Liver (tissue), 3 donors: ENCODE measurements around the gene THSD4.

ENCODE experiments used
- CTCF ChIP-seq: fragments of 150-350 bp; IDR thresholded peaks from 2 replicates; pipeline ENCODE4 v1.5.1; 2017; ENCODE audit warnings: improper control_type of control experiment, low read depth, low read length; ENCODE audit not compliant: missing input control
- RAD21 ChIP-seq, 2 donors: IDR thresholded peaks; 2 replicates each; pipeline ENCODE4 v1.6.1; 2016; ENCODE audit warnings: antibody characterized with exemption in 2 of 2, mild to moderate bottlenecking in 2 of 2
- REST ChIP-seq: IDR thresholded peaks from 2 replicates; pipeline ENCODE4 v1.6.1; 2016; ENCODE audit warnings: antibody characterized with exemption, mild to moderate bottlenecking
- donor health status: healthy.
- donor health status: healthy.

- TF ChIP-seq REST (no peak), RAD21 (IDR thresholded peaks at IDR 0.05) (no peak), CTCF (no peak)
Observed at GRCh38 chr15:71559098-71559497, 443.8 kb downstream of the THSD4 start.
